Adipocyte (in vitro differentiated cells): ENCODE results near the gene CLMN.

Experiments
- DNase-seq: peaks from one replicate; pipeline ENCODE4 v3.0.0-alpha.2; 2015; ENCODE audit warnings: low read depth
- H3K27me3 ChIP-seq: replicated peaks from 2 replicates; pipeline ENCODE4 v1.7.0; 2013; ENCODE audit warnings: mild to moderate bottlenecking, low read length, moderate library complexity; ENCODE audit not compliant: control insufficient read depth, insufficient read depth
- H3K36me3 ChIP-seq: 2 replicates; pipeline ENCODE4 v1.7.0; 2013; ENCODE audit warnings: low read length, mild to moderate bottlenecking, moderate library complexity; ENCODE audit not compliant: control insufficient read depth, insufficient read depth, severe bottlenecking
- H3K4me1 ChIP-seq: 2 replicates; pipeline ENCODE4 v1.7.0; 2013; ENCODE audit warnings: mild to moderate bottlenecking, low read length, moderate library complexity; ENCODE audit not compliant: control insufficient read depth, insufficient read depth
- H3K4me3 ChIP-seq: 2 replicates; pipeline ENCODE4 v1.7.0; 2013; ENCODE audit warnings: mild to moderate bottlenecking, low read length, moderate library complexity
- H3K9ac ChIP-seq: 2 replicates; pipeline ENCODE4 v1.7.0; 2013; ENCODE audit warnings: mild to moderate bottlenecking, low read length, moderate library complexity
- H3K9me3 ChIP-seq: 2 replicates; pipeline ENCODE4 v1.7.0; 2013; ENCODE audit warnings: mild to moderate bottlenecking, low read length, moderate library complexity; ENCODE audit not compliant: control insufficient read depth

The CLMN gene

GRCh38 chr14:95319312-95320077 is at the start of gene CLMN:
Gene CLMN (minus strand): TSS chr14:95319908. CDS start chr14:95319792, 116 bp downstream.
- Histone ChIP-seq H3K36me3 (no peaks in the 10 kb centered on the region), H3K4me3 (peak within 1 kb of the TSS; percentile 82), H3K9me3 (no peaks in the 10 kb centered on the region), H3K9ac (peak within 1 kb of the TSS; percentile 81), H3K27me3 (peaks cover 9% of the 10 kb centered on the region), H3K4me1 (peaks cover 25% of the 10 kb centered on the region)
- DNase-seq: peak; percentile 75

- H3K27me3 ChIP-seq: peaks cover 34% of the 10 kb centered on the region
- no peak overlapping the region for H3K4me3 ChIP-seq
- H3K4me1 ChIP-seq: peaks cover 26% of the 10 kb centered on the region
- H3K9ac ChIP-seq: no peak overlapping the region
- DNase-seq: peak; percentile 66
- H3K9me3 ChIP-seq: no peaks in the 10 kb centered on the region
- H3K36me3 ChIP-seq: no peaks in the 10 kb centered on the region
Observed at GRCh38 chr14:95365401-95365800, 45.7 kb upstream of the CLMN start.

GRCh38 chr14:95364481-95365209 is 44.9 kb upstream of the CLMN start:
- H3K4me1 ChIP-seq: peaks cover 26% of the 10 kb centered on the region
- H3K9ac ChIP-seq: no peak overlapping the region
- H3K36me3 ChIP-seq: no peaks in the 10 kb centered on the region
- no peak overlapping the region for H3K4me3 ChIP-seq
- no peaks in the 10 kb centered on the region for H3K9me3 ChIP-seq
- no peak for DNase-seq
- peaks cover 33% of the 10 kb centered on the region for H3K27me3 ChIP-seq

GRCh38 chr14:95363468-95363954 is 43.8 kb upstream of the CLMN start:
- no peak overlapping the region for H3K4me3 ChIP-seq
- H3K36me3 ChIP-seq: no peaks in the 10 kb centered on the region
- DNase-seq: no peak
- H3K9ac ChIP-seq: no peak overlapping the region
- H3K9me3 ChIP-seq: no peaks in the 10 kb centered on the region
- peaks cover 26% of the 10 kb centered on the region for H3K4me1 ChIP-seq
- peaks cover 32% of the 10 kb centered on the region for H3K27me3 ChIP-seq

- Histone ChIP-seq H3K4me3 (no peak overlapping the region), H3K4me1 (peaks cover 23% of the 10 kb centered on the region), H3K36me3 (no peaks in the 10 kb centered on the region), H3K9ac (no peak overlapping the region), H3K27me3 (peaks cover 32% of the 10 kb centered on the region), H3K9me3 (no peaks in the 10 kb centered on the region)
- no peak for DNase-seq
Observed at GRCh38 chr14:95362138-95362494, 42.4 kb upstream of the CLMN start.

- no peak for DNase-seq
Observed at GRCh38 chr14:95361373-95362137, 41.8 kb upstream of the CLMN start.

GRCh38 chr14:95360828-95361227 is 41.1 kb upstream of the CLMN start:
- H3K9ac ChIP-seq: no peak overlapping the region
- H3K27me3 ChIP-seq: peaks cover 32% of the 10 kb centered on the region
- H3K36me3 ChIP-seq: no peaks in the 10 kb centered on the region
- peaks cover 14% of the 10 kb centered on the region for H3K4me1 ChIP-seq
- DNase-seq: no peak
- no peaks in the 10 kb centered on the region for H3K9me3 ChIP-seq
- H3K4me3 ChIP-seq: no peak overlapping the region

More at GRCh38 chr14:95361373-95362137, 41.8 kb upstream of the CLMN start:
- peaks cover 18% of the 10 kb centered on the region for H3K4me1 ChIP-seq
- H3K9me3 ChIP-seq: no peaks in the 10 kb centered on the region
- H3K4me3 ChIP-seq: peak overlapping the region; percentile 29
- no peaks in the 10 kb centered on the region for H3K36me3 ChIP-seq
- H3K27me3 ChIP-seq: peaks cover 32% of the 10 kb centered on the region
- H3K9ac ChIP-seq: no peak overlapping the region

GRCh38 chr14:95359994-95360826 is 40.5 kb upstream of the CLMN start:
- DNase-seq: no peak
- H3K36me3 ChIP-seq: no peaks in the 10 kb centered on the region
- H3K9ac ChIP-seq: no peak overlapping the region
- no peak overlapping the region for H3K4me3 ChIP-seq
- peaks cover 8% of the 10 kb centered on the region for H3K4me1 ChIP-seq
- peaks cover 32% of the 10 kb centered on the region for H3K27me3 ChIP-seq
- H3K9me3 ChIP-seq: peaks cover 5% of the 10 kb centered on the region

- DNase-seq: no peak
- Histone ChIP-seq H3K4me1 (no peaks in the 10 kb centered on the region), H3K9me3 (peaks cover 22% of the 10 kb centered on the region), H3K36me3 (no peaks in the 10 kb centered on the region), H3K9ac (no peak overlapping the region), H3K4me3 (no peak overlapping the region), H3K27me3 (peaks cover 13% of the 10 kb centered on the region)
Observed at GRCh38 chr14:95356245-95356869, 36.6 kb upstream of the CLMN start.

- Histone ChIP-seq H3K9ac (no peak overlapping the region), H3K27me3 (peaks cover 8% of the 10 kb centered on the region), H3K36me3 (no peaks in the 10 kb centered on the region), H3K9me3 (peaks cover 22% of the 10 kb centered on the region), H3K4me1 (no peaks in the 10 kb centered on the region), H3K4me3 (no peak overlapping the region)
- DNase-seq: no peak
Observed at GRCh38 chr14:95355422-95355821, 35.7 kb upstream of the CLMN start.
